Measurements from ENCODE around the gene FASTKD3. TPM values are rescaled to one million over a fixed set of nuclear protein-coding genes. Genes with fewer than 3 reads are reported as not detected.
A peak's percentile ranks its signal among the peaks of the same experiment; 100 is the strongest.

The FASTKD3 gene
- total RNA-seq, 1 donor from 2014 or later = 7.4 TPM

- H3K4me3 Mint-ChIP-seq (ENCODE audit: unreplicated experiment) = no peak overlapping the region
- no peak for TF ChIP-seq CTCF (IDR thresholded peaks at IDR 0.05; ENCODE audit: partially characterized antibody, unreplicated experiment)
- H3K9me3 Mint-ChIP-seq (ENCODE audit: unreplicated experiment) = peaks cover 2% of the 10 kb centered on the region
- H3K27me3 Mint-ChIP-seq (ENCODE audit: unreplicated experiment) = no peaks in the 10 kb centered on the region
- H3K4me1 Mint-ChIP-seq (ENCODE audit: low read depth, unreplicated experiment) = peaks cover 18% of the 10 kb centered on the region
- no peaks in the 10 kb centered on the region for H3K36me3 Mint-ChIP-seq (ENCODE audit: unreplicated experiment)
- H3K27ac Mint-ChIP-seq (ENCODE audit: unreplicated experiment) = no peak overlapping the region
- no peak for DNase-seq
Measured at GRCh38 chr5:7874639-7875038, 5.8 kb upstream of the FASTKD3 start.

- peaks cover 12% of the 10 kb centered on the region for H3K4me1 Mint-ChIP-seq (ENCODE audit: low read depth, unreplicated experiment)
- no peak for DNase-seq
- peaks cover 6% of the 10 kb centered on the region for H3K9me3 Mint-ChIP-seq (ENCODE audit: unreplicated experiment)
- no peaks in the 10 kb centered on the region for H3K36me3 Mint-ChIP-seq (ENCODE audit: unreplicated experiment)
- no peak overlapping the region for H3K4me3 Mint-ChIP-seq (ENCODE audit: unreplicated experiment)
- no peak for TF ChIP-seq CTCF (IDR thresholded peaks at IDR 0.05; ENCODE audit: partially characterized antibody, unreplicated experiment)
- peaks cover 4% of the 10 kb centered on the region for H3K27me3 Mint-ChIP-seq (ENCODE audit: unreplicated experiment)
- no peak overlapping the region for H3K27ac Mint-ChIP-seq (ENCODE audit: unreplicated experiment)
Measured at GRCh38 chr5:7873216-7873615, 4.4 kb upstream of the FASTKD3 start.

GRCh38 chr5:7872517-7873130 is 3.8 kb upstream of the FASTKD3 start:
- H3K9me3 Mint-ChIP-seq (ENCODE audit: unreplicated experiment) = peaks cover 6% of the 10 kb centered on the region
- no peak for TF ChIP-seq CTCF (IDR thresholded peaks at IDR 0.05; ENCODE audit: partially characterized antibody, unreplicated experiment)
- peak overlapping the region; percentile 36 for H3K27ac Mint-ChIP-seq (ENCODE audit: unreplicated experiment)
- no peak overlapping the region for H3K4me3 Mint-ChIP-seq (ENCODE audit: unreplicated experiment)
- no peaks in the 10 kb centered on the region for H3K36me3 Mint-ChIP-seq (ENCODE audit: unreplicated experiment)
- peaks cover 12% of the 10 kb centered on the region for H3K4me1 Mint-ChIP-seq (ENCODE audit: low read depth, unreplicated experiment)
- no peak for DNase-seq
- H3K27me3 Mint-ChIP-seq (ENCODE audit: unreplicated experiment) = peaks cover 4% of the 10 kb centered on the region

GRCh38 chr5:7871653-7872052 is 2.8 kb upstream of the FASTKD3 start:
- Mint-ChIP-seq H3K27me3 (ENCODE audit: unreplicated experiment) (peaks cover 4% of the 10 kb centered on the region), H3K9me3 (ENCODE audit: unreplicated experiment) (peaks cover 6% of the 10 kb centered on the region), H3K4me3 (ENCODE audit: unreplicated experiment) (no peak overlapping the region), H3K27ac (ENCODE audit: unreplicated experiment) (no peak overlapping the region), H3K4me1 (ENCODE audit: low read depth, unreplicated experiment) (peaks cover 12% of the 10 kb centered on the region), H3K36me3 (ENCODE audit: unreplicated experiment) (no peaks in the 10 kb centered on the region)
- no peak for DNase-seq
- TF ChIP-seq CTCF (IDR thresholded peaks at IDR 0.05; ENCODE audit: partially characterized antibody, unreplicated experiment) = no peak

- peaks cover 6% of the 10 kb centered on the region for H3K9me3 Mint-ChIP-seq (ENCODE audit: unreplicated experiment)
- H3K36me3 Mint-ChIP-seq (ENCODE audit: unreplicated experiment) = no peaks in the 10 kb centered on the region
- peaks cover 4% of the 10 kb centered on the region for H3K27me3 Mint-ChIP-seq (ENCODE audit: unreplicated experiment)
- DNase-seq = no peak
- H3K27ac Mint-ChIP-seq (ENCODE audit: unreplicated experiment) = peak overlapping the region; percentile 57
- H3K4me3 Mint-ChIP-seq (ENCODE audit: unreplicated experiment) = peak overlapping the region; percentile 90
- H3K4me1 Mint-ChIP-seq (ENCODE audit: low read depth, unreplicated experiment) = peaks cover 12% of the 10 kb centered on the region
- no peak for TF ChIP-seq CTCF (IDR thresholded peaks at IDR 0.05; ENCODE audit: partially characterized antibody, unreplicated experiment)
Measured at GRCh38 chr5:7869474-7870136, 774 bp upstream of the FASTKD3 start.
